ENCODE measurements around the gene LRRC18.

The LRRC18 gene

DNA sequence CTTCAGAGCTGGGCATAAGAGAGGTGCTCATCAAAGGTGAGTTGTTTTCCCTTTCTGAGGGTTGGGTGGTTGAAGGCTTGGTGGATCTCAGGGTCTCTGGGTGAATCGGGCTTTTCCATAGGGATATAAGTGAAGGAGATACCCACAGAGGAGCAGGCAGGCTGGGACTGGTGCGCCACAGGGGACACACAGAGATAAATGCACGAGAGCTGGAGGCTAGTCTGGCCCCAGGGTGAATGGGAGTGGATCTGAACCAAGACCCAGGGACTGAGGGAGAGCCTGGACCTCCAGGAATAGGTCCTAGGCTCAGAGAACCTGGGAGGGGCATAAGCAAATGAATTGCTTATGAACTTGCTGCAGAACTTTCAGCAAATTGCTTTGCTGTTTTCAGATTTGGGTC, 61.5 kb downstream of the LRRC18 start:
- DNase-seq = no peak

DNA sequence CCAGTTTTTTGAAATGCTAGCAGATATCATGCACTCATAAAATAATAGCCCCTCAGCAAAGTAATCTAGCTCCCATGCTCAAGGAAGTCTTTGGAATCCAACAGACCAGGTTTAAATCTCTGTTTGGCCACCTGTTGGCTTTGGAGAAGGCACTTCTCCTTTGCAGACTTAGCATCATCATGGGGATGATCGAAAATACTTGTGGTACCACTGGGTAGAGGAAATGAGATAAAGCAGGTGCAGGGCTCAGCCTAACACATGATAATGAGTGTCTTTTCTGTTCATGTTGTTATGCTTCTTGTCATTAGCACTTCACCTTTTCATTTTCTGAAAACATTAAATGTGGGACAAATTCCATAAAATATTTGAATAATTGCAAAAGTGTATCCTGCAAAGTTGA, 67.4 kb downstream of the LRRC18 start:
- DNase-seq = no peak
